GM12872 (cell line): Measurements from ENCODE around the gene INS.

ENCODE experiments used
- TF ChIP-seq, protein P1 (sequence below): IDR thresholded peaks from 3 replicates; pipeline ENCODE4 v1.5.1; 2011; ENCODE audit warnings: low read depth, mild to moderate bottlenecking, low read length, moderate library complexity; ENCODE audit not compliant: insufficient read depth

The INS gene

DNA sequence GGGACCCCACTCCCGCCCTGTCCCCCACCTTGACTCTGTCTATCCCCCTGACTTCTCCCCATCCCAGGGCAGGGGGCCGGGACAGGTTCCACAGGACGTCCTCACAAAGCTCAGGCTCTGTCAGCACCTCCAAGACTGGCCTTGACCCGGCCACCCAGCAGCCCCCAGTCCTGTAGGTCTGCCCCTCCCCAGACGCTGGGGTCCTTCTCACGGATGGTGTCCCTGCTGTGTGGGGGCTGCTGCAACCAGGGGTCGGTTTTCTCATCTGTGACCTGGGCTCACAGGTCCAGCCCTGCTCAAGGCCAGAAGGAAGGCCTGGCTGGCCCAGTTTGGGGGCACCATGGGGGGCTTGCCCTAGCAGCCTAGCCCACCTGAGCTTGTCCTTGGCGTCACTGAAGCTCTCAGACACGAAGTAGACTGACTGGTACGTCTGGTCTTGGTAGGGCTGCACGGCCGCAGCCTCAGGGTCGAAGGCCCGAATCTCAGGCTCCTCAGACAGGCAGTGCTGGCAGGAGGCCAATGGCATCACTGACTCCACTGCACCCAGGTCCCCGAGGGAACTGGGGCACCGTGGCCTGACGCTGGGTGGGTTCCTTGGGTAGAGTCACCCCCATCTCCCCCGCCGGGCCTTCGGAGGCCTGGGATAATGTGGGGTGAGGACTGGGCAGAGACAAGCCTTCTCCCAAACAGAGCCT is 4.0 kb upstream of the INS start:
- TF ChIP-seq, protein P1, sequence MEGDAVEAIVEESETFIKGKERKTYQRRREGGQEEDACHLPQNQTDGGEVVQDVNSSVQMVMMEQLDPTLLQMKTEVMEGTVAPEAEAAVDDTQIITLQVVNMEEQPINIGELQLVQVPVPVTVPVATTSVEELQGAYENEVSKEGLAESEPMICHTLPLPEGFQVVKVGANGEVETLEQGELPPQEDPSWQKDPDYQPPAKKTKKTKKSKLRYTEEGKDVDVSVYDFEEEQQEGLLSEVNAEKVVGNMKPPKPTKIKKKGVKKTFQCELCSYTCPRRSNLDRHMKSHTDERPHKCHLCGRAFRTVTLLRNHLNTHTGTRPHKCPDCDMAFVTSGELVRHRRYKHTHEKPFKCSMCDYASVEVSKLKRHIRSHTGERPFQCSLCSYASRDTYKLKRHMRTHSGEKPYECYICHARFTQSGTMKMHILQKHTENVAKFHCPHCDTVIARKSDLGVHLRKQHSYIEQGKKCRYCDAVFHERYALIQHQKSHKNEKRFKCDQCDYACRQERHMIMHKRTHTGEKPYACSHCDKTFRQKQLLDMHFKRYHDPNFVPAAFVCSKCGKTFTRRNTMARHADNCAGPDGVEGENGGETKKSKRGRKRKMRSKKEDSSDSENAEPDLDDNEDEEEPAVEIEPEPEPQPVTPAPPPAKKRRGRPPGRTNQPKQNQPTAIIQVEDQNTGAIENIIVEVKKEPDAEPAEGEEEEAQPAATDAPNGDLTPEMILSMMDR, result no peak

DNA sequence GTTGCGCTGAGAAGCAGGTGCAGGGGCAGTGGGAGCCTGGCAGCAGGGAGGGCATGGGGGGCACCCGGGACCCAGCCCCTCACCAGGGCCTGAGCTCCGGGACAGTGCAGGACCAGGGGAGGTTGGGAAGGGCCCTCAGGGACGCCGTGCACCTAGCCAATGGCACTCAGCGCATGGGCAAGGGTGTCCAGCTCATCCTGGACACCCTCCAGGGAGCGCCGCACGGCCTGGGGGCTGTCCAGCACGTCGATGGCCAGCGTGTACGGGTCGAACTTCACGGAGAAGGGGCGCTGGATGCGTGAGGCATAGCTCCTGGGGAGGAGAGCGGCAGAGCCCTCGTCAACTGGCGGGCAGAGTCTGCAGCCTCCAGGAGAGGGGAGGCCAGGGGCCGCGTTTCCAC is 3.1 kb upstream of the INS start:
- TF ChIP-seq, protein P1, result no peak

DNA sequence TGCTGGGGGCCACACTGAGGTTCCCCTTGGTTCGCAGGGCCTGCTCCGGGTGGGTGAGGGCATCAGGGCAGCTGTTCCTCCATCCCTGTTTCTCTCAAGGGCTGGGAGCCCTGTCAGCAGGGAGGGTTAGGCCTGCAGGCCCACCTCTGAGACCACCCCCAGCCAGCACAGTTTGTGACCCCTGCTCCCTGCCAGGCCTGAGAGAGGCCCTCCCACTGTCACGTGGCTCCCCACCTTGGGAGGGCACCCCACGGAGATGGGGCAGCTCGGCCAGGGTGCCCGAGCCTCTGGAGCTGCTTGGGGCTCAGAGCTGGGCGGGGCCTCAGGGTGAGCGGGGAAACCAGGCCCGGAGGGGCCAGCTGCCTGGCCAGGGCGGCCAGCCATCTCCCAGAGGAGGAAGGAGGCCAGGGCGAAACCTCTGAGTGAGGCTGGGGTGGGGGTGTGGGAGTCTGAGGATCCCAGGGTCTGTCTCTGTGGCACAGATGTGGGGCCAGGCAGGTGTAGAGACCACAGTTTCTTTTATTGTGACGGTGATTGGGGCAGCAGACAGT is 2.5 kb upstream of the INS start:
- TF ChIP-seq, protein P1, result no peak

DNA sequence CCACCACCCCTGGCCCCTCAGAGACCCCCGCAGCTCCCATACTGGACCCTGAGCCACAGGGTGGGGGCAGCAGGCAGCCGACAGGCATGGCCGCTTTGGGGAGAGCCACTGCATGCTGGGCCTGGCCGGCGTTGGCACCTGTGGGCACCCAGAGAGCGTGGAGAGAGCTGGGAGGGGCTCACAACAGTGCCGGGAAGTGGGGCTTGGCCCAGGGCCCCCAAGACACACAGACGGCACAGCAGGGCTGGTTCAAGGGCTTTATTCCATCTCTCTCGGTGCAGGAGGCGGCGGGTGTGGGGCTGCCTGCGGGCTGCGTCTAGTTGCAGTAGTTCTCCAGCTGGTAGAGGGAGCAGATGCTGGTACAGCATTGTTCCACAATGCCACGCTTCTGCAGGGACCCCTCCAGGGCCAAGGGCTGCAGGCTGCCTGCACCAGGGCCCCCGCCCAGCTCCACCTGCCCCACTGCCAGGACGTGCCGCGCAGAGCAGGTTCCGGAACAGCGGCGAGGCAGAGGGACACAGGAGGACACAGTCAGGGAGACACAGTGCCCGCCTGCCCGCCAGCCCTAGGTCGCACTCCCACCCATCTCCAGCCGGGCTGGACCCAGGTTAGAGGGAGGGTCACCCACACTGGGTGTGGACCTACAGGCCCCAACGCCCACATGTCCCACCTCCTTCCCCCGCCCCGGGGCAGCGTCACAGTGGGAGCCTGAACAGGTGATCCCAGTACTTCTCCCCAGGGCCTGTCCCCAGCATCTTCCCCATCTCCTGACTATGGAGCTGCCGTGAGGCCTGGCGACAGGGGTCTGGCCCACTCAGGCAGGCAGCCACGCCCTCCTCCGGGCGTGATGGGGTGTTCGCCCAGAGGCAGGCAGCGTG is 1.2 kb downstream of the INS start:
- TF ChIP-seq, protein P1, result no peak

DNA sequence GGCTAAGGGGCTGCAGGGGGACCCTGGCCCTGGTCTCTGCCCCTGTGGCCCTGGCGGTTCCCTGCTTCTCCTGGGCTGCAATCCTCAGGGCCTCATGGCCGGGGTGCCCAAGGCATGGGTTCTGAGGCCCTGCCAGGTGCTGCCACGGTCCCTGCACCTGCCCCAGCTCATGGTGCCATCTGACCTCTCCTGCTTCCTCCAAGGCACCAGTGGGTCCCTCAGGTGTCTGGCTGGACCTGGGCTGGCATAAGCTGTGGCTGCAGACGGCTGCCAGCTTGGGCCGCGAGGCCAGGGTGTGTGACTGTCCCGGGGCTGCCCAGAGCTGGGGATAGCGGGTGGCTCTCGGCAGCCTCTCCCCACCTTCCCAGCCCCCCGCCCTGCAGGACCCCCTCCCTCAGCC is 2.0 kb downstream of the INS start:
- TF ChIP-seq, protein P1, result no peak

DNA sequence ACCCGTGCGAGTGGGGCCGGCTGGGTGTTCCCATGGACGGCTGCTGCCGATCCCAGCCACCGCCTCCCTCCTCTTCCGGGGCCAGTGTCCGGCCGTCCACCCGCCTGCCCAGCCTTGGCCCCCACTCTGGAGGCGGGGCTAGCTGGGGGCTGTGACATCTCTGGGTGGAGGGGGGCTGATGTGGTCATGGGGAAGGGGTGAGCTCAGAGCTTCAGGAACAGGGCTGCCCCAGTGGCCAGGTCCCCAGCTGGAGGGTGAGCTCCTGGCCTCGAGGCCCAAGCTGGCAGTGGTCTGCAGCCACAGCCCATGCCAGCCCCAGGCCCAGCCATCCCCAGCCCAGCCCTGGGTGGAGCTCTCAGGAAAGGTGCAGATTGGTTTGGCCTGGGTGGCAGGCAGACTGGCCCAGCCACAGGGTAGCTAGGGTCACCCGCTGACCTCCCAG is 2.7 kb downstream of the INS start:
- TF ChIP-seq, protein P1, result no peak

- TF ChIP-seq, protein P1, result no peak
These were observed 3.5 kb downstream of the INS start for GRCh38 chr11:2157294-2158040.
